H9 (cell line): ENCODE data around the gene MED12. TPM values are rescaled to one million over a fixed set of nuclear protein-coding genes. Genes with fewer than 3 reads are reported as not detected.
"Not testable (repeated sequence)": the region's sequence is repeated elsewhere in the genome, so short reads cannot be mapped to it uniquely, and the experiment has no call there.

ENCODE experiments used
- DNase-seq: peaks from one replicate; pipeline ENCODE4 v3.0.0-alpha.2; 2017
- H2AFZ ChIP-seq: one replicate; pipeline ENCODE4 v1.6.1; 2013; ENCODE audit warnings: mild to moderate bottlenecking, low read length, control low read depth, moderate library complexity
- H2AK5ac ChIP-seq: 2 replicates; pipeline ENCODE4 v1.6.1; 2013; ENCODE audit warnings: low read length, control low read depth, mixed read lengths; ENCODE audit not compliant: insufficient read length
- H2BK120ac ChIP-seq: one replicate; pipeline ENCODE4 v1.6.1; 2013; ENCODE audit warnings: low read depth, mild to moderate bottlenecking, low read length, control low read depth, inconsistent platforms; ENCODE audit not compliant: poor library complexity, severe bottlenecking
- H2BK12ac ChIP-seq: 2 replicates; pipeline ENCODE4 v1.6.1; 2013; ENCODE audit warnings: low read length, control low read depth, mixed read lengths, low read depth; ENCODE audit not compliant: insufficient read length
- H2BK15ac ChIP-seq: 2 replicates; pipeline ENCODE4 v1.6.1; 2013; ENCODE audit warnings: low read depth, low read length, control low read depth
- H2BK20ac ChIP-seq: one replicate; pipeline ENCODE4 v1.6.1; 2013; ENCODE audit warnings: low read depth, mild to moderate bottlenecking, low read length, control low read depth, inconsistent platforms; ENCODE audit not compliant: poor library complexity, severe bottlenecking
- H2BK5ac ChIP-seq: 2 replicates; pipeline ENCODE4 v1.6.1; 2013; ENCODE audit warnings: low read length, control low read depth, mixed read lengths; ENCODE audit not compliant: insufficient read length
- H3K14ac ChIP-seq: 2 replicates; pipeline ENCODE4 v1.6.1; 2013; ENCODE audit warnings: low read length, control low read depth; ENCODE audit not compliant: insufficient read depth
- H3K18ac ChIP-seq: 2 replicates; pipeline ENCODE4 v1.6.1; 2013; ENCODE audit warnings: low read depth, mild to moderate bottlenecking, mixed read lengths, low read length, control low read depth; ENCODE audit not compliant: insufficient read length
- H3K23ac ChIP-seq: 2 replicates; pipeline ENCODE4 v1.6.1; 2013; ENCODE audit warnings: low read length, control low read depth, mixed read lengths, low read depth; ENCODE audit not compliant: insufficient read length
- H3K23me2 ChIP-seq: 2 replicates; pipeline ENCODE4 v1.6.1; 2013; ENCODE audit warnings: low read depth, mild to moderate bottlenecking, mixed read lengths, low read length, control low read depth; ENCODE audit not compliant: insufficient read length, poor library complexity, severe bottlenecking
- H3K27ac ChIP-seq: 2 replicates; pipeline ENCODE4 v1.5.1; 2013; ENCODE audit warnings: low read length, control low read depth, mixed read lengths, low read depth; ENCODE audit not compliant: insufficient read length
- H3K27me3 ChIP-seq: 2 replicates; pipeline ENCODE4 v1.6.1; 2013; ENCODE audit warnings: low read length, control low read depth, inconsistent platforms; ENCODE audit not compliant: insufficient read depth
- H3K4ac ChIP-seq: 2 replicates; pipeline ENCODE4 v1.6.1; 2013; ENCODE audit warnings: low read depth, mild to moderate bottlenecking, control low read depth, inconsistent platforms, low read length, moderate library complexity
- H3K4me1 ChIP-seq: 2 replicates; pipeline ENCODE4 v1.6.1; 2013; ENCODE audit warnings: low read length, control low read depth, inconsistent platforms; ENCODE audit not compliant: insufficient read depth
- H3K4me2 ChIP-seq: 2 replicates; pipeline ENCODE4 v1.6.1; 2013; ENCODE audit warnings: low read length, control low read depth, mixed read lengths; ENCODE audit not compliant: insufficient read length, insufficient read depth
- H3K56ac ChIP-seq: 2 replicates; pipeline ENCODE4 v1.6.1; 2013; ENCODE audit warnings: low read depth, mild to moderate bottlenecking, mixed read lengths, low read length, control low read depth; ENCODE audit not compliant: insufficient read length
- H3K79me1 ChIP-seq: 2 replicates; pipeline ENCODE4 v1.6.1; 2013; ENCODE audit warnings: low read depth, mild to moderate bottlenecking, moderate library complexity, low read length, control low read depth, inconsistent platforms; ENCODE audit not compliant: insufficient read depth, poor library complexity, severe bottlenecking
- H3K79me2 ChIP-seq: 2 replicates; pipeline ENCODE4 v1.6.1; 2013; ENCODE audit warnings: low read length, control low read depth, inconsistent platforms; ENCODE audit not compliant: insufficient read depth
- H3K9ac ChIP-seq: 2 replicates; pipeline ENCODE4 v1.6.1; 2013; ENCODE audit warnings: low read length, control low read depth, mixed read lengths; ENCODE audit not compliant: insufficient read length; ENCODE audit errors: extremely low read depth
- H3K9me3 ChIP-seq: one replicate; pipeline ENCODE4 v1.6.1; 2013; ENCODE audit warnings: low read depth, low read length, inconsistent platforms; ENCODE audit not compliant: control insufficient read depth
- H3T11ph ChIP-seq: one replicate; pipeline ENCODE4 v1.6.1; 2013; ENCODE audit warnings: mild to moderate bottlenecking, low read length, control low read depth, inconsistent platforms
- H4K20me1 ChIP-seq: one replicate; pipeline ENCODE4 v1.6.1; 2013; ENCODE audit not compliant: control insufficient read depth, insufficient read length, insufficient read depth
- H4K5ac ChIP-seq: 2 replicates; pipeline ENCODE4 v1.6.1; 2013; ENCODE audit warnings: low read depth, mild to moderate bottlenecking, mixed read lengths, low read length, control low read depth; ENCODE audit not compliant: insufficient read length
- H4K8ac ChIP-seq: replicated peaks from 2 replicates; pipeline ENCODE4 v1.6.1; 2013; ENCODE audit warnings: low read length, control low read depth, mixed read lengths, low read depth; ENCODE audit not compliant: insufficient read length
- H4K91ac ChIP-seq: 2 replicates; pipeline ENCODE4 v1.6.1; 2013; ENCODE audit warnings: low read depth, mild to moderate bottlenecking, moderate library complexity, mixed read lengths, low read length, control low read depth; ENCODE audit not compliant: insufficient read length
- H3K27ac Mint-ChIP-seq, 3 experiments: 2 replicates in 2 of 3; 3 replicates in 1 of 3; pipeline ENCODE4 v1.8.0; 2020 to 2021; ENCODE audit warnings: mixed read lengths in 3 of 3, mild to moderate bottlenecking in 1 of 3, moderate library complexity in 1 of 3
- H3K27me3 Mint-ChIP-seq: 2 replicates; pipeline ENCODE4 v1.8.0; 2021; ENCODE audit warnings: low read depth, mild to moderate bottlenecking, moderate library complexity, mixed read lengths
- H3K36me3 Mint-ChIP-seq, 3 experiments: 2 replicates in 2 of 3; 3 replicates in 1 of 3; pipeline ENCODE4 v1.8.0; 2020 to 2021; ENCODE audit warnings: low read depth in 3 of 3, mixed read lengths in 3 of 3; ENCODE audit not compliant: insufficient read depth in 1 of 3
- H3K4me1 Mint-ChIP-seq, 2 experiments: 2 replicates each; pipeline ENCODE4 v1.8.0; 2020; ENCODE audit warnings: mixed read lengths in 2 of 2
- H3K4me3 Mint-ChIP-seq, 2 experiments: 2 replicates in 1 of 2; 3 replicates in 1 of 2; pipeline ENCODE4 v1.8.0; 2020 to 2021; ENCODE audit warnings: mild to moderate bottlenecking in 2 of 2, mixed read lengths in 2 of 2, moderate library complexity in 1 of 2
- H3K9me3 Mint-ChIP-seq, 2 experiments: 2 replicates in 1 of 2; 3 replicates in 1 of 2; pipeline ENCODE4 v1.8.0; 2020; ENCODE audit warnings: mild to moderate bottlenecking in 2 of 2, mixed read lengths in 2 of 2, moderate library complexity in 1 of 2
- CTCF ChIP-seq: fragments of 200-600 bp; sonication (generic); conservative IDR thresholded peaks from 3 replicates; pipeline ENCODE4 v1.8.0; 2021; ENCODE audit warnings: antibody characterized with exemption, mild to moderate bottlenecking
- WGBS: extraction: QIAGEN DNeasy Blood & Tissue Kit; methylation state at CpG from one replicate; pipeline ENCODE4 v1.1.7; 2013; ENCODE audit warnings: missing lambda C conversion rate, low lambda C conversion rate, mixed read lengths; ENCODE audit not compliant: insufficient read length; ENCODE audit errors: extremely low coverage; 5-methylcytosine and 5-hydroxymethylcytosine counted together
- total RNA-seq: library from RNA; stranded (reverse); gene quantifications from 2 replicates; pipeline ENCODE4 v1.2.1, GENCODE V29; 2021

MED12 gene
- total RNA-seq, 1 experiment from 2014 or later = 33.0 TPM

DNA sequence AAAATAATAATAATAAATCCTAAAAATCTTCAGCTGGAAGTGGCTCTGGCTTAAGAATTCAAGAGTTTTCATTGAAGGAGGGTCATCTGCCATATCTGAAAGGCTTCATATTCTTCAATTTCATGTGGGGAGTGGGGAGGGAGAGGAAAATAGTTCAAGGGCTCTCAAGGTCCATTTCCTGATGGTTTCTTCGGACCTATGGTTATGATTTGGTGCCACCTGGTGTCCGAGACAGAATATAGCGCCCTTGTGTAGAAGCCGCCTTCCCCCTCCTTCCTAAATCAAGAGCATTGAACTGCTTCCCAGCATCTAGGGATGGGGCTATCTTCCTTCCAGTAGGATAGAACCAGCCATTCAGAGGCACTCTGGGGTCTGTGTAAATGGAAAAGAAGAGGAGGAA is 60.5 kb downstream of the MED12 start:
- TF ChIP-seq CTCF = peak; percentile 73
- H3K36me3 Mint-ChIP-seq = peaks cover 5 to 11% (median 11%) of the 10 kb centered on the region in 3 experiments
- Histone ChIP-seq H3K27ac (no peak overlapping the region), H2BK5ac (no peak overlapping the region), H2BK12ac (no peak overlapping the region), H3T11ph (no peak overlapping the region), H3K14ac (no peak overlapping the region), H4K20me1 (no peaks in the 10 kb centered on the region), H3K4me2 (no peak overlapping the region), H3K23ac (no peak overlapping the region), H3K27me3 (no peaks in the 10 kb centered on the region), H4K5ac (no peak overlapping the region), H2BK15ac (no peak overlapping the region), H4K8ac (no peak overlapping the region), H3K9ac (no peak overlapping the region), H2BK20ac (no peak overlapping the region), H3K4ac (no peak overlapping the region), H3K4me1 (peaks cover 3% of the 10 kb centered on the region), H4K91ac (no peak overlapping the region), H3K56ac (no peak overlapping the region), H3K9me3 (peaks cover 21% of the 10 kb centered on the region), H3K79me1 (no peaks in the 10 kb centered on the region), H2BK120ac (no peak overlapping the region), H3K79me2 (no peaks in the 10 kb centered on the region), H2AFZ (no peak overlapping the region), H3K18ac (no peak overlapping the region), H2AK5ac (no peak overlapping the region), H3K23me2 (peaks cover 9% of the 10 kb centered on the region)
- WGBS = no CpG with 5 or more reads among the region's 4 CpGs
- H3K4me1 Mint-ChIP-seq = peaks cover 12 to 16% of the 10 kb centered on the region in 2 experiments
- H3K27ac Mint-ChIP-seq = no peak overlapping the region
- no peaks in the 10 kb centered on the region; the same call in 1 of the 2 replicates for H3K27me3 Mint-ChIP-seq
- peaks cover 53 to 66% of the 10 kb centered on the region in 2 experiments for H3K9me3 Mint-ChIP-seq
- H3K4me3 Mint-ChIP-seq = no peak overlapping the region
- peak; percentile 47 for DNase-seq

- not testable (repeated sequence) for H3K79me1 ChIP-seq, H2BK12ac ChIP-seq, H2AK5ac ChIP-seq, H3T11ph ChIP-seq, H4K20me1 ChIP-seq, H3K27ac Mint-ChIP-seq, DNase-seq, H3K18ac ChIP-seq, H3K4me3 Mint-ChIP-seq, H3K23ac ChIP-seq, H2BK15ac ChIP-seq, H3K27ac ChIP-seq, H3K4me2 ChIP-seq, H3K27me3 ChIP-seq, H4K8ac ChIP-seq, H3K9ac ChIP-seq, H3K23me2 ChIP-seq, H4K5ac ChIP-seq, H2BK5ac ChIP-seq, H4K91ac ChIP-seq, H3K14ac ChIP-seq, H2BK120ac ChIP-seq, H2AFZ ChIP-seq, H3K4me1 ChIP-seq, H3K4ac ChIP-seq, H3K56ac ChIP-seq, H2BK20ac ChIP-seq, H3K79me2 ChIP-seq, H3K27me3 Mint-ChIP-seq
- Mint-ChIP-seq H3K36me3 (peaks cover 5 to 11% (median 11%) of the 10 kb centered on the region in 3 experiments), H3K9me3 (peaks cover 57 to 65% of the 10 kb centered on the region in 2 experiments), H3K4me1 (peaks cover 18 to 23% of the 10 kb centered on the region in 2 experiments)
- H3K9me3 ChIP-seq = peaks cover 16% of the 10 kb centered on the region
- WGBS = no CpG with 5 or more reads among the region's 9 CpGs
These were observed 62.3 kb downstream of the MED12 start for GRCh38 chrX:71180579-71181265.
